HG03460 (cell line): ENCODE measurements around the gene C2orf92.

Experiments
- ATAC-seq: cut with Tn5 transposase; IDR thresholded peaks from one replicate; pipeline ENCODE4 v1.9.1; 2021; ENCODE audit not compliant: unreplicated experiment

Gene C2orf92

DNA sequence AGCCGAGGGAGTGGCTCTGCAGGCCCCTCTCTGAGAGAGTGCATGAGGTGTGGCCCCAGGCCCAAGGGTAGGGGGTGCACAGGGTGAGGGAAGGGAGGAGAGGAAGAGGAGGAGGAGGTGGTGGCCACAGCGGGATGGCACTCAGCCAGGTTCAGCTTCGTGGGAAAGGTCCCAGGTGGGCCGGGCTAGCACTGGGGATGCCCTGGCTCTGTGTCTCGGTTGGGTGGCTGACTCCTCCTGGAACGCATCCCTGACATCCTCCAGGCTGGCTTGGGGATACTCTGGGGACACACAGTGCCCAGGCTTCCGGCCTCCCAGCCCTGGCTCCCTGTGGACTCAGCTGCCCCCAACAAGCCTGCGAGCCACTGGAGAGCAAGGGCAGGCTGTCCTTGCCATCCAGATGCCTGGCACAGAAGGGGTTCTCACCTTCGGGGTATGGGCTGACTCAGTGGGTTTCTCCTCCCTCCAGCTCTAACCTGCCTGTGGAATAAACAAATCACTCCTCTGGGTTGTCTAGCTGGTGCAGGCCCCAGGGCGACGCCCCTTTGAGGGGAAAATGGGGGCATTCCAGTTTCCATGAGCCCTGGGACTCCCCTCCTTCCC, 43.3 kb downstream of the C2orf92 start:
- no peak for ATAC-seq

DNA sequence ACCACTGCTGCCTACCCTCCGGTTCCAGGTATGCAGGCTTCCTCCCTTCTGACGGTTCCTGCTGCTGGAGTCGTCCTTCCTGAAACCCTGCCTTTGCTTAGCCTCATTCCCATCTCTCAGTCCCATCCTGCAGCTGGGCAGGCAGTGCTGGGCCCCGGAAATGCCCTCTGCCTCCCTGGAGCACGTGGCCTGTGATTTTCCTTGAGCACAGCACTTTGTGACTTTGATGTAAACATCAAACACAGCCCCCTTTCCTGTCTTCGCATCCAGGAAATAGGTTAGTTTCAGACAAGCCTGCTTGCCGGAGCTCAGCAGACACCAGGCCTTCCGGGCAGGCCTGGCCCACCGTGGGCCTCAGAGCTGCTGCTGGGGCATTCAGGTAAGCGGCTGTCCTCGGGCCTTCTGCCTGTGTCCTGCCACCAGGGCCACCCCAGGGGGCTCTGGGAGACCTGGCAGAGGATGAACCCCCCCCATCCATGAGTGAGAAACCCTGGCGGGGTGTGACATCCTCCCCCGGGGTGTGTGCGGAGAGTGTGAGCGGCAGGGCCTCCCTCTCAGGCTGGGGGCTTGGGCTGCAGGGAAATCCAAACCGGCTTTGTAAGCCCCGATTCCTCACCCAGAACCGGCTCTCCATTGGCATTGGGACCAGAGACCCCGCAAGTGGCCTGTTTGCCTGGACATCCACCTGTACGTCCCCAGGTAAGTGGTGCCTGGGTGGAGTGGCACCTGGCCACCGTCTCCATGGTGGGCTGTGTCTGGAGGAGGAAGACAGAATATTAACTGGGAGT, 44.0 kb downstream of the C2orf92 start, which contains the start of gene ZAP70:
Gene ZAP70, plus strand, starts transcription at position 281 of the 788 bp plus-strand sequence. CDS start 10,461 bp downstream, outside the sequence.
- no peak for ATAC-seq

DNA sequence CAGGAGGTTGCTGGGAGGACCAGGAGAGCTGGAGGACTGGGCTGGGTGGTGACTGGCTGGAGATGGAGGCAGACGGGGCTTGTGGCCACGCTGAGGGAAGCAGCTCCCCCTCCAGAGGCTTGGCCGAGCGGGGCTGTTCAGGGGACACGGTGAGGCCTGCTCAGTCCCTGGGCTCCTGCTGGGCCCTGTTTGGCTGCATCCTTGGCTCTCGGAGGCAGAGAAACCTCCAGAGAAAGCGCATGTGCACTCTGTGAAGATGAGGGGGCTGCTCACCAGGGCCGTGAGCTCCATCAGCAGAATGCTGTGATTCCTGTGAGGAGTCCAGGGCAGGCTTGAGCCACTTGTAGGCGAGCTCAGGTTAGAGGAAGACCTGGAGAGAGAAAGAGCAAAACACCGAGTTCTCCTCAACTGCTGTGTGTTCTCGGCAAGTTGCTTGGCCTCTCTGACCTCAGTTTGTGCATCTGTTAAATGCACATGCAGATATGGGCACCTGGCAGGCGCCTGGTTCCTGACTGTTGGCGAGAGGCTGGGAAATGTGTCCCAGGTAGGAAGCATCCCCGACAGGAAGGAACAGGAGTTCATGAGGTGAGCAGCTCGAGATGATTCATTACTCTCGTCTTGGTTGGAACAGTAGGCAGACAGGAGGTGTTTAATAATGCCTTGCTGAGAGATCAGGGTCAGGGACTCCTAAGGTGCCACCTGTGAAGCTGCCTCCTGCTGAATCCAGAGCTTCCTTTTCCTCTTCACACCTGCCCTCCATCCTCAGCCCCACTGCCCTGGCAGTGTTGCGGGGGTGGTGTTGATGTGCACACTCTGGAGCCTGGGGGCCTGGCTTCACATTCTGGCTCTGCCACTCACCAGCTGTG, 44.8 kb downstream of the C2orf92 start:
- ATAC-seq = no peak

DNA sequence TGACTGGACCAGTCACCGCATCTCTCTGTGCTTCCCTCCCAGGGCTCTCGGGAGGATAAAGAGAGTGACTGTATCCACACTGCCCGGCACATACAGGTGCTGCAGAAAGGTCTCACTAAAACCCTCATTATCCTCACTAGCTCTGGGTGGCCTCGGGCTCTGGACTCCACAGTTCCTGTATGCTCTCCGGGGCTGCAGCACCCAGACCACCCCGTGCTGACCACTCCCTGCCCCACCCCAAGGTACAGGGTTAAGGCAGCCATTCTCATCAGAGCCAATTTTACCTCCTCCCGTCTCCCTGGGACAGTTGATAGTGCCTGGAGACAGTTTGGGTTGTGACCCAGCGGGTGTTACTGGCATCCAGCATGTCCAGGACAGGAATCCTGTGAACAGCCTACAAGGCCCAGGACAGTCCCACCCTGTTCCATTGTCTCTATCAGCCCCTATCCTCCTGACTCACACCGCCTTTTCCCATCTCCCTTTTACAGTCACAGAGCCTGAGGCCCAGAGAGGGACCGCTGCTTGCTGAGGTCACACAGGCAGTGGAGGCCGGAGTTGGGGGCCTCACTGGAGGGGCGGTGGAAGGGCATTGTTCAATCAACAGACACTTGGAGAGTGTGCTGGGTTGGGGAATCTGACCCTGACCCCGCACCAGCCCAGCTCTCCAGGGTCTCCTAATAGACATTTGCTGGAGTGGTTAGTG, 45.6 kb downstream of the C2orf92 start:
- ATAC-seq = no peak

DNA sequence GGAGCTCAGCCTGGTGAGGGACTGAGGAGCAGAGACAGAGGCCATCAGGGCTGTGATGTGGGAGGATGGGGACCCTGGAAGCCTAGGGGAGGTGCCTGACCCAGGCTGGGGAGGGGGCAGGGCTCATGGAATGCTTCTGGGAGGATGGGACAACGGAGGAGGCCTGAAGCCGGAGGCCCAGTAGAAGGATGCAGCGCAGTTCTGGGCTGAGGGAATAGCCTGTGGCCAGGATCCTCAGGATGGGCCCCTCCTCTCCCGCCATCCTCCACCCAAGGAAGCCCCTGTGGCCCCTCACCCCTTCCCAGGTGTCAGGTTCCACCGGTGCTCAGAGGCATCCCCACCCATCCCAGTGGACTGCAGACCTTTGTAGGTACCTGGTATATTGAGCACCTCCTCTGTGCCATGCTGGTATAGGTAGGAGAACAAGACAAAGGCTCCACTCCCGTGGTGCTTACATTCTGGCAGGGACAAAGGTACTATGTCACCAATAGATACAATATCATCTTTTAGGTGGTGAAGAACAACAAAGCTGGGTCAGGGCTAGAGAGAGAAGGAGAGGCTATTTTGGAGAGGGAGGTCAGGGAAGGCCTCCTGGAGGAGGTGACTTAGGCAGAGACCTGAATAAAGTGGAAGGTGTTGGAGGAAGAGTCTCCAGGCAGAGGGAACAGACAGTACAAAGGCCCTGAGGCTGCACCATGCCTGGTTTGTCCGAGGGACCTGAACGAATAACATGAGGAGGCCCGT, 46.6 kb downstream of the C2orf92 start:
- no peak for ATAC-seq

DNA sequence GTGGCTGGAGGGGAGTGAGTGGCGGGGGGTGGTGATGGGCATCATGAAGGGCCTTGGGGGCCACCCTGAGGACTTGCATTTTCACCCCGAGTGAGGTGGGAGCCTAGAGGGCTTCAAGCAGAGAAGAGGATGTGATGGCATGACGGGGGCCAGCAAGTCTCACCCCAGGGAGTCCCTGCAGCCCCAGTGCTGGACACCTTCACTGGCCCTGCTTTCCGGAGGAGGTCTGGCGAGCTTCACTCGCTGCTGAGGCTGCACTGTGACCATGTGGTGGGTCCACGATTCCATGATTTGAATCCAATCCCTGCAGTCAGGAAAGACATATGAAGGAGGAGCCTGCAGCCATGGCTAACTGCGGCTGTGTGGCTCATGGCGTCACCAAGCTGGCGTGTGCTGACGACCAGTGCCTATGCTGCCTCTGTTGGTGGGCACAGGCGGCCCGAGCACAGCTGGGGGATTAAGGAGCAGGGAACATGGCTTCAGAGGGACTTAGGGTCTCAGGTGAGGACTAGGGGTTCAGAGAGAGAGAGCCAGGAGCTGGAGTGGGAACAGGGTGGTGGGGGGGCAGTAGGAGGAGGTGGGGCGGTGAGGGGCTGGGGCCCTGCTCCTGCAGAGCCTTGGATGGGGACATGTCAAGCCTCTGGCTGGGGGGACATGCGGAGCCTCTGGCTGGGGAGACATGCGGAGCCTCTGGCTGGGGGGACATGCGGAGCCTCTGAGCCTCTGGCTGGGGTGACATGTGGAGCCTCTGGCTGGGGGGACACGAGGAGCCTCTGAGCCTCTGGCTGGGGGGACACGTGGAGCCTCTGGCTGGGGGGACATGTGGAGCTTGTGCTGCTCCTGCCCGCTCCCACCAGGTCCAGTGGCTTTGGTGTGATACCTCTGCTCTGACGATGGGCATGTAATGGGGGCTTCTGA, 47.4 kb downstream of the C2orf92 start:
- no peak for ATAC-seq

DNA sequence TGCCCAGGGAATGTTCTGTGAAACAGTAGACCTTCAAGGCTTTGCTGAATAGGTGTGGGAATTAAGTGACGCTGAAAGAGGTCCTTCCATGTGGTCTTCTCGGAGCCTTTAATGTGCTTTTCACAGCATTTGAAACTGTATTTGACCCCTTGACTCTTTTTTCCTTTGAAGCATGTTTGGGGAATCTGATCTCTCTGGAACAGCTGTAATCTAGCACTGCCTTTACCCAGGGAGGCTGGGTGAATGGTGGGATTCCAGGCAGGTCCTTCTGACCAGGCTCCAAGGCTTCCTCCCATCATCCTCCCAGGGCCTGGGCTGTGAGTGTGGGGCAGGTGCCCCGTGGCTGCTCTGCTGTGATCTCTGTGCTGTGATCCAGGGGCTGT, 48.1 kb downstream of the C2orf92 start:
- no peak for ATAC-seq

DNA sequence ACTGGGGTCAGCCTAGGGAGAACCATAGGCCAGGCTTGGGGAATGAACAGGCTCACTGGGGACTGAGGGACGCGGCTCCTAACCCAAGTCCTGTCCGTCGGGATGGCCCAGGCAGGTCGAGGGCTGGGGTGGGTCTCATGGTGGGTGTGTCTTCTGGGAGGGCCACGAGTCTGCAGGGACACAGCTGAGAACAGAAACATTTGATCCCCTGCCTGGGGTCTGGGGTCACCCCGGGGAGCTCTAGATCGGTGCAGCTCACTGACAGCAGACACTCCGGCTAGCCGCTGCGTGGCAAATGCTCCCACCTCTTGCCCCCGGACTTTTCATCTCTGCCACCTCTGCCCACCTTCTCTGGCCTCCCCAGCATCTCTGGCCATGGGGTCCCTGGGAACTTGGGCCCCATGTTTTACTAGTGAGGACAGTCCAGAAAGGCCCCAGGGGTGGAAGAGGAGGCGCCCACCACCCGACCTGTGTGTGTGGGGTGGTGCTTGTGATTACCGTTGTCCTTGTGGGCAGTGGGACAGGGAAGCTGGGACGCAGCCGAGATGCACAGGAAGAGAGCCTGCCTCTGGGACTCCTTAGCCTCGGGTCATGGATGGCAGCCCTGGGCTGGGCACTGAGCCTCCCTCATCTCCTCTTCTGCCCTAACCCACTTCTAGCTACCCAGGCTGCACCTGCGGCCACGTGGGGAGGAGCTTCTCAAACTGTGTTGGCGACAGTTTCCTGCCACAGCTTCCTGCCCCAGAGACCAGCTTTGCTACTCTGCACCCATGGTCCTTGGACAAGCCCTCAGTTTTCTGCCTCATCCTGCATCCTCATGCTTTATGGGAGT, 48.8 kb downstream of the C2orf92 start:
- ATAC-seq = peak; percentile 81

DNA sequence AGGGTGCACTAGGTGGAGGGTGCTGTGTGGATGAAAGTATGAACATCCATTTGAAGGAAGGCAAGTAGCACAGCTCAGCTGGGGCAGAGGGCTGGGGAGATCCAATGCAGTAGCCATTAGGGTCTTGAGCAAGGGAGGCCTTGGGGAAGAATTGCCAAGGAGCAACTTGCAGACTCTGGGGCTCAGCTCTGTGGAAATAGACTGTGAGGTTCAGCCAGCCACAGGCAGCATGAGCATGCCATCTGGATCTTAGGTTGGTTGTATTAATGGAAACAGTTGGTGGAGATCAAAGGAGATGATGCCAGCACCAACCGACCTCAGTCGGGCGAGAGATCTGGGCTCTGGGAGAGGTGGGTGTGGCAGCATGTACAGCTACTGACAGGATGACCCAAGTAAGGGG, 49.4 kb downstream of the C2orf92 start:
- no peak for ATAC-seq

DNA sequence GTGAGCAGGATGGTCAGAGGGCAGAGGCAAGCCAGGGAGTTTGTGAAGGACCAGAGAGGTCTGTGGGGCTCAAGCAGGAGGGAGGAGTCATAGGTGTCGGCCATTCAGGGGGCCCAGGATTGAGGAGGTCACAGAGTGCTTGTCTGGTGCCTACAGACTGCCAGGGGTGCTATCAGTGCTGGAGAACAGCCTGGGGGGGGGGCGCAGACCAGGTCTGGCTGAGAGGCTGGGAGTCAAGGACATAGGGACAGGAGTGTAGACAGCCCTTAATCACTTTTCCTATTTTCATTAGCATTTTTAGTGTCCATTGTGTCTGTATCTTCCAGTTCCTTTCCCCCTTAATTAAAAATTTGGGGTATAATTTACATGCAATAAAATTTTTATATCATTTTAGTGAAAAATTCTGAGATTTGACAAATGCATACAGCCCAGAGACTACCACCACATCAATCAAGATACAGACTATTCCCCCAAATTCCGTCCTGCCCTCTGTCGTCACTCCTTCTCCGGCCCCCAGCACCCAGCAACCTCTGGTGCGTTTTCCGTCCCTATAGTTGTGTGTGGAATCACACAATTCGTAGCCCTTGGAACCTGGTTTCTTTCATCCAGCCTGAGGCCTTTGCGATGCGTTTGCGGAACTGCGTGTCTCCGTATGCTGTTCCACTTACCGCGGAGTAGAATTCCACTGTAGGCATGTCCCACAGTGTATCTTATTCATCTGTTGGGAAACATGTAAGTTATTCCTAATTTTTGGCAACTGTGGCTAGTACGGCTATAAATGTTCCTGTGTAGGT, 50.0 kb downstream of the C2orf92 start:
- no peak for ATAC-seq

DNA sequence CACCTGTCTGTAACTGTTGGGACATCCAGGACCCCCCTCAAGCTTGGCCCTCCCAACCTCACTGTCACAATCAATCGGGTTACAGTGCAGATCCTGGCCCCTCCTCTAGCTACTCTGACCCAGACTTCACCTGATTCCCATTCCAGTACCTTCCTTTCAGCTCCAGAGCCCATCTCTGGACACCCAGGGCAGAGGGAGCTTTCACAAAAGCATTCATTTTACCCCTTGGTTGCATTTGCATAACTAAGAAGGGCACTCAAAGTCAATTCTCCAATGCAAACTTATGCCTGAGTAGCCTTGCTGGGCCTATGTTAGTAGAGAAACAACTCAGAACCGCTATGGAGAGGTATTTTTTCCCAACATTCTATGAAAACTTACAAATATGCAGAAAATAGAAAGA, 51.2 kb downstream of the C2orf92 start:
- ATAC-seq = no peak

DNA sequence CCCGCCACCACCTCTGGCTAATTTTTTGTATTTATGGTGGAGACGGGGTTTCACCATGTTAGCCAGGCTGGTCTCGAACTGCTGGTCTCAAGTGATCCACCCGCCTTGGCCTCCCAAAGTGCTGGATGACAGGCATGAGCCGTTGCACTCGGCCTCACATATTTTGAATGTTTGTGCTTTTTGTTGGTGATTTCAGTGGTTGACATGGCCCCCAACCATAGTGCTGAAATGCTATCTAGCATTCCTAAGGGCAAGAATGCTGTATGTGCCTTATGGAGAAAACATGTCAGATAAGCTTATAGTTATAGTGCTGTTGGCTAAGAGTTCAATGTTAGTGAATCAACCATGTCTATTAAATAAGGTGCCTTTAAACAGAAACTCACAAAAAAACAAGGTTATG, 52.7 kb downstream of the C2orf92 start:
- ATAC-seq = no peak

DNA sequence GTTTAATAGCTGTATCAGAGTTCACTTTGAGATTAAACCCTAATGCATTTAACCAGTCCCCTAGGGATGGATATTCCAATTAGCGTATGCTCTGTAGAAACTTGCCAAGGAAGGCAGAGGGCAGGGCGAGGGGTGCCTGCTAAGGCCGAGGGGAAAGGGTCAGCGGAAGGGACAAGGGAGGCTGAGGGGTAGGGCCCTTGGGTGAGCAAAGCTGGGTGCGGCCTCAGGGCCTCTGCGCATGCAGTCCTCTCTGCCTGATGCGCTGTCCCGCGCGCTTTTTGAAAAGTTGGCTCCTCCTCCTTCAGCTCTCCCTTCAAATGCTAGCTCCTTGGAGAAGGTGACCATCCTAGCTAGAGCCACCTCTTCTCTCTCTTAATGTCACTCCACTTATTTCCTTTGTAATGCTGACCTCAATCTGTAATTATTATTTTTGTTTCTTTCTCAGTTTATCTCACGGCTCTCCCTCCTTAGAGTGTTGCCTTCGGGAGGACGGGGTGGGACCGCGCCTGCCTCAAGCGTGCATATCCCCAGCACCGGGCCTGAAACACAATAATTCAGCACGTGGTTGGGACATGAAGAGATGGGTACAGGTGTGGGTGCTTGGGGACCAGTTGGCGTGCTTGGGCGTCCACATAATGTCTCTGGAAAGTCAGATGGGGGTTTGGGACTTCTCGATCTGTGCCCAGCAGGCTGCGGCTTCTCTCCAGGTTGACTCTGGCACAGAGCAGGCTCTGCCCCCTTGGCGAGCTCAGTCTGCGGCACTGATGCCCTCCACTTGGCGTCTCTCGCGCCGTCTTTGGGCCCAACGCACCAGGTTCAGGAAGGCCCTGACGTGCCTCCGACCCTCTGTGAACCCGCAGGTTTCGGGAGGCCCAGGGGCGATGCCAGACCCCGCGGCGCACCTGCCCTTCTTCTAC, 53.9 kb downstream of the C2orf92 start:
- ATAC-seq = no peak

DNA sequence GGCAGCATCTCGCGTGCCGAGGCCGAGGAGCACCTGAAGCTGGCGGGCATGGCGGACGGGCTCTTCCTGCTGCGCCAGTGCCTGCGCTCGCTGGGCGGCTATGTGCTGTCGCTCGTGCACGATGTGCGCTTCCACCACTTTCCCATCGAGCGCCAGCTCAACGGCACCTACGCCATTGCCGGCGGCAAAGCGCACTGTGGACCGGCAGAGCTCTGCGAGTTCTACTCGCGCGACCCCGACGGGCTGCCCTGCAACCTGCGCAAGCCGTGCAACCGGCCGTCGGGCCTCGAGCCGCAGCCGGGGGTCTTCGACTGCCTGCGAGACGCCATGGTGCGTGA, 54.5 kb downstream of the C2orf92 start:
- ATAC-seq = no peak

DNA sequence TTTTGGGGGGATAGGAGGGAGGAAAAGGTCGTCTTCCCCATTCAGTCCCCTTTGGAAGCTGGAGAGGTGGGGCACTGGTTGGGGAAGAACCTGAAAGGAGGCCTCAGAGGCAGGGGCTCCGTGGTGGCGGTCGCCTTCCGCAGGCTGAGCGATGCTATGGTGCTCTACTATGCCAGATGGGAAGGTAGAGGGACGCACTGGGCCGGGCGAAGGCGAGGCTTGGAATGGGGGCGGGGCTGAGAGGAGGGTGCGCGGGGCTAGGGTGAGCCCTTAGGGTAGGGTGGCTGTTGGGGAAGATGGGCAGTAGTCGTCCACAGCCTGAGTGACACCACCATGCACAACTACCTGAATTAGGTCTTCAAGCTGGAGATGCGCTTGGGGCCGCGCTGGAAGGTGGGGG, 55.0 kb downstream of the C2orf92 start:
- no peak for ATAC-seq

DNA sequence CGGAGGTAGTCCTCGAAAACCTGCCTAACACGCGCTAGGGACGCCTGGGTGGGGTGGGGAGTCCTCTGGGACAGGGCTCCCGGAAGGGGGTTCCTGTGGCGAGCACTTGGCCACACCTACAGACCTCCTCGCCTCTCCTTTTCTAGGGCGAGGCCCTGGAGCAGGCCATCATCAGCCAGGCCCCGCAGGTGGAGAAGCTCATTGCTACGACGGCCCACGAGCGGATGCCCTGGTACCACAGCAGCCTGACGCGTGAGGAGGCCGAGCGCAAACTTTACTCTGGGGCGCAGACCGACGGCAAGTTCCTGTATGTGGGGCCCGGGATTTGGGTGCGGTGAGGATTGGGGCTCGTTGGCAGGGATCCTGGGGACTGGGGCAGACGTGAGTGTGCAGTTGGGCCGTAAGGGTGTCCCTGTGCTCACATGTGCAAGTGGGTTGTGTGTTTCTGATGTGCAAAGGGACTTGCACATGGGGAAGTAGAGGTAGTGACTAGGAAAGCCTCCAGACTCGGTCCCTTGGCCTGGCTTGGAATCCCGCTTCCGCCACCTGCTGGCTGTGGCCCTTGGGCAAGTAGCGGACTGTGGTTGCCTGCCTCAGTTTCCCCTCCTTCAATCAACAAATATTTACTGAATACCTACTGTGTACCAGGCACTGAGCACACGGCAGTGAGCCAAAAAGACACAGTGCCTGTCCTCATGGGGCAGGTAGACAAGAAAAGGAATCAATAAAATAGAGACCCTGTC, 55.6 kb downstream of the C2orf92 start:
- ATAC-seq = no peak
